Right ventricle myocardium superior (tissue), 1 donor: Measurements from ENCODE around the gene ERGIC3. TPM values are rescaled to one million over a fixed set of nuclear protein-coding genes. Genes with fewer than 3 reads are reported as not detected.

Experiments
- ATAC-seq: fragments of 200-7000 bp; cut with Tn5 transposase; one replicate; pipeline ENCODE4 v1.9.1; 2020; ENCODE audit warnings: mild to moderate bottlenecking; ENCODE audit not compliant: poor library complexity
- DNase-seq: peaks from one replicate; pipeline ENCODE4 v3.0.0-alpha.2; 2020
- intact Hi-C: fragments of 100-400 bp; cut with DNase I; formaldehyde crosslinking; loops from one replicate; pipeline ENCODE4 v1.11.2; 2022
- total RNA-seq: library from RNA; stranded (reverse); fragmentation: NEBNext Ultra II Directional; extraction: Animal tissue kit (Norgen Biotek cat#: 25700); gene quantifications from one replicate; pipeline ENCODE4 v1.2.1, GENCODE V29; 2021
- donor health status: DM: no; HTN: yes; CAD: no; lungs with severe emphysema.

The ERGIC3 gene
- total RNA-seq, 1 donor from 2014 or later = 90.7 TPM

- DNase-seq = no peak
- intact Hi-C loops = no loop called here
- no peak for ATAC-seq
These were observed 42.0 kb downstream of the ERGIC3 start for GRCh38 chr20:35583636-35584560.

GRCh38 chr20:35586751-35587425 lies 45.0 kb downstream of the ERGIC3 start:
- intact Hi-C loops = no loop called here
- no peak for DNase-seq

GRCh38 chr20:35587436-35587835 lies 45.6 kb downstream of the ERGIC3 start:
- ATAC-seq (no peak), DNase-seq (no peak)
- intact Hi-C loops = no loop called here

More at GRCh38 chr20:35586751-35587425, 45.0 kb downstream of the ERGIC3 start:
- no peak for ATAC-seq

- DNase-seq (no peak), ATAC-seq (no peak)
- intact Hi-C loops = no loop called here
These were observed 46.5 kb downstream of the ERGIC3 start for GRCh38 chr20:35588397-35588796.

DNA sequence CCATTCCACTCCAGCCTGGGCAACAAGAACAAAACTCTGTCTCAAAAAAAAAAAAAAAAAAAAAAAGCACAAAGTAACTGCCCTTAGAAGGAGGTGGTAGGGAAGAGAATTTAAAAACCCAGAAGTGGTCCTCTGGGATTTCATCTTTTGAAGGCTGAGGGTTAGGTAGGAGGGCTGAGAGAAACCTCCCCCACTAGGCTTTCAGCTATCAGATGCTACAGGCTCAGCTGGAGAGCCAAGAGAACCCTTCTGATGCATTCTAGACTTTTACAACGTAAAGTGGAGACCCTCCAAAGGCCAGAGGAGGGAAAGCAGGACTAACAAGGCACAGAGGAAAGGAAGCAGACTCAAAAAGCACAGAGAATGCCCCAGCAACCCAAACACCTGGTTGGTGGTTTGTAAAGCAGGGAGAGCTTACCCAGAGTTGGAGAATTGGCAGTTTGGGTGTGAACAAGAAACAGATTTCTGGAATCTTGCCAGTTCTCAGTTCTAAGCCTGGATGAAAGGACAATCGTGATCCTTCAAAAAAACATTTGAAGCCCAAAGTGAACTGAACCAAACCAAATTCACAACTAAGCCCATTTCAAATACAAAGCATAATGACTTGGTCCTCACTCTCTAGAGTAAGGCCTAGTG lies 50.6 kb downstream of the ERGIC3 start:
- intact Hi-C loops = no loop called here
- ATAC-seq (no peak), DNase-seq (no peak)

GRCh38 chr20:35595456-35595855 lies 53.6 kb downstream of the ERGIC3 start:
- no peak for ATAC-seq
- intact Hi-C loops = no loop called here

GRCh38 chr20:35595901-35596300 lies 54.0 kb downstream of the ERGIC3 start:
- ATAC-seq = no peak
- DNase-seq = no peak
- intact Hi-C loops = no loop called here

More at GRCh38 chr20:35595456-35595855, 53.6 kb downstream of the ERGIC3 start:
- no peak for DNase-seq

GRCh38 chr20:35597186-35597585 lies 55.3 kb downstream of the ERGIC3 start:
- DNase-seq (no peak), ATAC-seq (no peak)
- intact Hi-C loops = no loop called here

GRCh38 chr20:35598476-35598875 lies 56.6 kb downstream of the ERGIC3 start:
- intact Hi-C loops = no loop called here
- DNase-seq (no peak), ATAC-seq (no peak)

DNA sequence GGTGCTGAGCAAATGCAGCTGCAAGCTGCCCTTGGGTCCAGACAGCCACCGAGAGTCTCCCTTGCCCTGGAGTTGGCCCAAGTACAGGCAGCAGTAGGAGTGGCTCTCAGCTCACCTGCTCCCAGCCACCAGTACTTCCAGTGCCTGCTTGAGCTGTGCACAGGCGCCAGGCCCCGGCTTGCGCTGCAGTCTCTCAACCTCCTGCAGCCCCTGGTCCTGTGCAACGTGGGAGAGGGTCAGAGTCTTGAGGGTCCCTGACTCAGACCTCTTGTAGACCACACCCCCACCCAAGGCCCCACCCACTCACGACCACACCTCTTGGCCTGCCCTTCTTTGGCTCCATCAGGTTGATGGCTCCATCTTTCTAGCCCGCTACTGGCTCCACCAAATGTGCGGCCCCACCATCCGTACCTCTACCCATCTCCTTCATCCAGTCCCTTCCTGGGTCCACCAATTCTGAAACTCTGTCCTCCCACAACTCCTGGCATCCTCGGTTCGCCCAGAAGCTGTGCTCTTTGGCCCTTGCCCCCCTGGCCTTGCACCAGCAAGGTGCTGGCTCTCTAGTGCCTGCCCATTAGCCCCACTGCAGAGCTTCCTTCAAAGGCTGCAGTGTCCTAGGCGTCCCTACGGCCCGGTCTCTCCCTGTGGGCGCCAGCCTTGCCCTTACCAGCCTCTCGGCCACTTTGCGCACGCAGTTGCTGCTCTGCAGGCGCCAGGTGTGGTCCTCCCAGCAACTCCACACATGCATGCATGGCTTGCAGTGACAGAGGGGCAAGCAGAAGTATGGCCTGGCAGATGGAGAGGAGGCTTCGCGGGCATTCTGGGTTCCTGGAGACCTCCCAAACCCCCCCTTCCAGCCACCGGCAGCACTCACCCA lies 57.3 kb downstream of the ERGIC3 start:
- ATAC-seq (no peak), DNase-seq (no peak)
- intact Hi-C loops = no loop called here

DNA sequence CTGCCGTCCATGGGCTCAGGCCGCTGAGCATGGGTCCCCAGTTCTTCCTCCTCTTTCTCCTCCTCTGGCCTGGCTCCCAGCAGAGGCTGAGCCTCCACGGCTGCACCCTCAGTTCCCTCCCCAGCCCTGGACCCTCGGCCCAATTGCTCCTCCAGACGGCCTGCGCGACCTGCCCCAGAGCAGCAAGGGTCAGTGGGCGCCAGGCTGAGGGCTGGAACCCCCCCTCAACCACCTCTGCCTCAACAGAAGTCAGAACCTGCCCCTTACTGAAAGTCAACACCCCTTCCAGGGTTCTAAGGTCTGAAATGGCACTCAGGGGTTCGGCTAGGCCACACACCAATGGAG lies 57.9 kb downstream of the ERGIC3 start:
- no peak for ATAC-seq
- DNase-seq = no peak
- intact Hi-C loops = no loop called here

DNA sequence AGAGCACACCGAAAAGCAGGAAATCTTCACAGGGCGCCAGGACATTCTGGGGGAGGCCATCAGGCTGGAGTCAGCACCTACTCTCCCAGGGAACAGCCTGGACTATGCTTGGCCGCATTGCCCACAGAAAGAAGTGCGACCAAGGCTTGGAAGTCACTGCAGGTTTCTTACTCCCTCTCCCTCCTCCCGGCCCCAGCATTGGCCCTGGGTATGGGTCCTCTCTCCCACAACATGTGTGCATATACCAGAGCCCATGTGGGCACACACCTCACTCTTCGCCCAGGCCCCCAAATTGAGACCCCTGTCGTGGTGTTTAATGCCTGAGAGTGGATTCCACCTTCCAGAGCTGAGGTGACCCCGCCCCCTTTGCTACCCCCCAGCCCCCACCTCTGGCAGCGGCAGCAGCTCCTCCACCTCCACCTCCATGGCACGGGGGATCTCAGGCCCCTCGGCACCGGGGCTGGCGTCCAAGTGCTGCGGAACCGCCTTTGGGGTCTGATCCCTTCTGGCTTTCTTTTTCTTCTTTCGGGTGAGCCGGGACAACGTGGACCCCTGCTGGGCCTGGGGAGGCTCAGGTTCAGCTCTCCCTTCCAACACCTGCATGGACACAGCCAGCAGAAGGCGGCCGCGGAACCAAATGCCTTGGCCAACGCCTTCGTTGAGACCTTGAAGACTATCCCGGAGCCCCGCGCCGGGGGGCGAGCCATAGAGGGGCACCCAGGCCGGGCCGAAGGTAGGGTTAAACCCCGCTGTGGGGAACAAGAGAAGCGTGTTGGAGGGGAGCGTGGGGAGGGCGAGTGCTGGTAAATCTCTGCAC lies 58.5 kb downstream of the ERGIC3 start:
- intact Hi-C loops = no loop called here
- DNase-seq (no peak), ATAC-seq (no peak)

- peak; percentile 87 for DNase-seq
- intact Hi-C loops = no loop called here
- peak; percentile 95 for ATAC-seq
These were observed 59.4 kb downstream of the ERGIC3 start for GRCh38 chr20:35600993-35601973.

GRCh38 chr20:35601990-35602389 lies 60.1 kb downstream of the ERGIC3 start:
- DNase-seq (peak; percentile 30), ATAC-seq (no peak)
- intact Hi-C loops = no loop called here

DNA sequence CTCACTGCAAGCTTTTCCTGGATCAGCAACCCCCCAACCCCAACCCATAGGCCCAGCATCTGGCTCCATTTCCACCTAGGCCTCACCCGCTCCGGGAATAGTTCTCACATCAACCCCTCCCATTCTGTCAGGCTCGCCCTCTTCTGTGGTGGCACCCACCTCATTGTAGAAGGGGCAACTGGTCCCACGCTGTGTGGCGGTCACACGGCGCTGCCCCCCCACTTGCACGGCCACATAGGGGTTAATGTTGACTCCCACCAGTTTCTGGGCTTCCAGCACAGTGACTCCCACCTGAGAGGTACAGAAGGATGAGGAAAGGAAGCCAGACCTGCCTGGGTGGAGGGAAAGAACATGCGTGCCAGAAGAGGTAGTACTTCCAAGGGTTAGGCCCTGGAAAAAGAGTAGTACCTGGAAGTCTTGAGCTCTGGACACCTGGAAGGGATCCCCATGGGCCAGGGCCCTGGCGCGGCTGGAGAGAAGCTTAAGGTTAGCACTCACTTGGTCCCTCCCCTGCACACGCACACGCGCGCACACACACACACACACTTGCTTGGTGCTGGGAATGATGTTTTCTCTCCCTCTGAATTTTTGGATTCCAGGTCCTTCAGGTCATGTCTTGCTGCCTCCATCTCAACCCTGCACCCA lies 61.1 kb downstream of the ERGIC3 start:
- intact Hi-C loops = no loop called here
- DNase-seq (peak; percentile 30), ATAC-seq (no peak)

DNA sequence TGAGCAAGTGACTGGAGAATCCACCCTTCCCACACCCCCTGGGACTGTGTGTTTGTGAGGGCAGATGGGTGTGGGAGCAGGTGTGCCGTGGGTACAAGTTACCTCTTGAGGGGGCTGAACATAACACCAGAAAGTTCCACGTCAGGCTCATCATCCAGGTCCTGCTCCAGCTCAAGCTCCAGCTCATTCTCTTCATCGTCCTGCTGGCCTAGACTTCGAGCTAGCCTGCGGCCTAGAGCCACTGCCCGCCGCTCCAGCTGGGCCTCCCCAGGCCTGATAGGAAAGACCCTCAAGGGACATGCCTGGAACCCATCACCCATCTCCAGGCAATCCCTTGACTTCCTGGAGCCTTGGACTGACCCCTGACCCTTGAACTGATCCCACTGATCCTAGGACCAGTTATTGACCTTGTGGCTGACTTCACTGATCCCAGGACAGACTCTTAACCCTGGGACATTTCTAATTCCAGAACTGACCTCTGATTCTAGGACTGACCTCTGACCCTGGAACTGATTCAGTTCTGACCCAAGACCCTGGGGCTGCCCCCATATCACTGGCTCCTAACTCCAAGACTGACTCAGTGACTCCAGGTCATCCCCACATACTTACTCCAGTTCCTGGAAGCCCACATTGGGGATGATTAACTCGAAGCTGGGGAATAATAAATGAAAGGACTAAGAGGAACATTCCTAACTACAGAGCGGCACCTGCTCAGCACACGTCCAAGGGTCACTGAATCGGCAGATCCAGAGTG lies 62.0 kb downstream of the ERGIC3 start:
- ATAC-seq = no peak
- peak; percentile 13 for DNase-seq
- intact Hi-C loops = no loop called here
